Activated CD4-positive, CD25-positive, alpha-beta regulatory T cell (primary cell): Measurements from ENCODE around the gene GRM4.

ENCODE experiments used
- DNase-seq, 4 experiments: peaks; one replicate each; lab custom pipeline; 2025; lab: John Stamatoyannopoulos, UW

Gene GRM4

GRCh38 chr6:34084591-34085290, 61.1 kb downstream of the GRM4 start:
- no peak for DNase-seq

- DNase-seq, result no peak
Observed at GRCh38 chr6:34082864-34083626, 62.8 kb downstream of the GRM4 start.

GRCh38 chr6:34082348-34082747, 63.5 kb downstream of the GRM4 start:
- DNase-seq, result no peak

GRCh38 chr6:34080357-34080756, 65.5 kb downstream of the GRM4 start:
- no peak for DNase-seq

GRCh38 chr6:34079899-34080298, 66.0 kb downstream of the GRM4 start:
- DNase-seq, result no peak

- no peak for DNase-seq
Observed at GRCh38 chr6:34075906-34076305, 70.0 kb downstream of the GRM4 start.

- no peak for DNase-seq
Observed at GRCh38 chr6:34074064-34074742, 71.7 kb downstream of the GRM4 start.

GRCh38 chr6:34073540-34073939, 72.3 kb downstream of the GRM4 start:
- no peak for DNase-seq

- no peak for DNase-seq
Observed at GRCh38 chr6:34072727-34073126, 73.2 kb downstream of the GRM4 start.

- no peak for DNase-seq
Observed at GRCh38 chr6:34071884-34072379, 74.0 kb downstream of the GRM4 start.

GRCh38 chr6:34071136-34071883, 74.6 kb downstream of the GRM4 start:
- DNase-seq, result no peak

GRCh38 chr6:34070315-34071135, 75.4 kb downstream of the GRM4 start:
- no peak for DNase-seq

- DNase-seq, result no peak
Observed at GRCh38 chr6:34068462-34069044, 77.3 kb downstream of the GRM4 start.

GRCh38 chr6:34067814-34068213, 78.1 kb downstream of the GRM4 start:
- DNase-seq, result no peak

- DNase-seq, result no peak
Observed at GRCh38 chr6:34066772-34067770, 78.8 kb downstream of the GRM4 start.

GRCh38 chr6:34066218-34066571, 79.7 kb downstream of the GRM4 start:
- DNase-seq, result no peak

- no peak for DNase-seq
Observed at GRCh38 chr6:34065466-34066217, 80.2 kb downstream of the GRM4 start.

GRCh38 chr6:34064675-34065074, 81.2 kb downstream of the GRM4 start:
- no peak for DNase-seq

- DNase-seq, result no peak
Observed at GRCh38 chr6:34063651-34064050, 82.2 kb downstream of the GRM4 start.
